ENCODE data around the gene GFI1B. TPM values are rescaled to one million over a fixed set of nuclear protein-coding genes. Genes with fewer than 3 reads are reported as not detected.
"Not testable (repeated sequence)": the region's sequence is repeated elsewhere in the genome, so short reads cannot be mapped to it uniquely, and the experiment has no call there.

GFI1B gene
- total and polyA plus RNA-seq, 10 donors = 0.14 to 4.0 (median 2.1) TPM

GRCh38 chr9:132965478-132965877 lies 13.0 kb upstream of the GFI1B start:
- Histone ChIP-seq H3K36me3 (no peaks in the 10 kb centered on the region), H3K27ac (no peak overlapping the region), H3K4me3 (no peak overlapping the region), H3K27me3 (replicated peaks in 1 of 7) (peaks cover 0 to 23% (median 0%) of the 10 kb centered on the region in 7 donors), H3K4me1 (no peaks in the 10 kb centered on the region), H3K9me3 (no peaks in the 10 kb centered on the region)
- DNase-seq = no peak
- no peak for TF ChIP-seq CTCF (IDR thresholded peaks at IDR 0.05 in 8 of 11, conservative IDR thresholded peaks at IDR 0.05 in 3 of 11)
- TF ChIP-seq POLR2A (IDR thresholded peaks at IDR 0.05) = no peak
- TF ChIP-seq POLR2AphosphoS5 (IDR thresholded peaks at IDR 0.05) = no peak
- 88 to 93% (median 88%) methylated on average over 9 of the region's 9 CpGs for WGBS, 5 donors
- intact Hi-C loops (cut with DNase I; ENCODE audit: low total_unique reads) = no loop called here

- intact Hi-C loops (cut with DNase I; ENCODE audit: low total_unique reads); DNase-seq: not testable (repeated sequence)
- whole genome bisulfite sequencing, 5 donors = 87 to 96% (median 88%) methylated on average over 3 of the region's 3 CpGs
These were observed 10.6 kb upstream of the GFI1B start for GRCh38 chr9:132967908-132968307.

GRCh38 chr9:132969783-132970182 lies 8.7 kb upstream of the GFI1B start:
- Histone ChIP-seq H3K27ac (no peak overlapping the region), H3K27me3 (replicated peaks in 1 of 7) (peaks cover 0 to 26% (median 0%) of the 10 kb centered on the region in 7 donors), H3K9me3 (no peaks in the 10 kb centered on the region), H3K4me1 (peaks cover 0 to 9% (median 6%) of the 10 kb centered on the region in 6 donors), H3K4me3 (no peak overlapping the region), H3K36me3 (no peaks in the 10 kb centered on the region)
- intact Hi-C loops (cut with DNase I; ENCODE audit: low total_unique reads) = loop anchor here (10.0 kb wide), 1 partner anchor 55 kb away; no protein-coding TSS in a partner anchor
- WGBS, 5 donors = 60 to 81% (median 72%) methylated on average over 7 of the region's 7 CpGs
- TF ChIP-seq CTCF (IDR thresholded peaks at IDR 0.05 in 8 of 11, conservative IDR thresholded peaks at IDR 0.05 in 3 of 11) = no peak
- no peak for TF ChIP-seq POLR2A (IDR thresholded peaks at IDR 0.05)
- no peak for TF ChIP-seq POLR2AphosphoS5 (IDR thresholded peaks at IDR 0.05)
- no peak for DNase-seq

More at GRCh38 chr9:132967908-132968307, 10.6 kb upstream of the GFI1B start:
- H3K27ac ChIP-seq, H3K4me1 ChIP-seq, H3K36me3 ChIP-seq, H3K4me3 ChIP-seq, H3K9me3 ChIP-seq: not testable (repeated sequence)
- H3K27me3 ChIP-seq (replicated peaks in 1 of 7) = peaks cover 0 to 29% (median 0%) of the 10 kb centered on the region in 7 donors

GRCh38 chr9:132970324-132971062 lies 8.0 kb upstream of the GFI1B start:
- 80 to 88% (median 86%) methylated on average over 14 to 16 of the region's 16 CpGs for WGBS, 5 donors
- no peak for TF ChIP-seq POLR2AphosphoS5 (IDR thresholded peaks at IDR 0.05)
- no peak for TF ChIP-seq CTCF (IDR thresholded peaks at IDR 0.05 in 8 of 11, conservative IDR thresholded peaks at IDR 0.05 in 3 of 11)
- TF ChIP-seq POLR2A (IDR thresholded peaks at IDR 0.05) = no peak
- no peaks in the 10 kb centered on the region for H3K9me3 ChIP-seq
- intact Hi-C loops (cut with DNase I; ENCODE audit: low total_unique reads) = loop anchor here (10.0 kb wide), 1 partner anchor 54 kb away; no protein-coding TSS in a partner anchor
- no peak overlapping the region for H3K27ac ChIP-seq
- H3K4me1 ChIP-seq = peaks cover 0 to 9% (median 6%) of the 10 kb centered on the region in 6 donors
- peaks cover 0 to 30% (median 0%) of the 10 kb centered on the region in 7 donors for H3K27me3 ChIP-seq (replicated peaks in 1 of 7)
- DNase-seq = no peak
- no peaks in the 10 kb centered on the region for H3K36me3 ChIP-seq
- H3K4me3 ChIP-seq = no peak overlapping the region
